GM19438 (cell line): ENCODE measurements around the gene SLC12A3.

Experiments used
- ATAC-seq: cut with Tn5 transposase; IDR thresholded peaks from one replicate; pipeline ENCODE4 v1.9.1; 2021; ENCODE audit warnings: low read depth; ENCODE audit not compliant: unreplicated experiment

Gene SLC12A3

DNA sequence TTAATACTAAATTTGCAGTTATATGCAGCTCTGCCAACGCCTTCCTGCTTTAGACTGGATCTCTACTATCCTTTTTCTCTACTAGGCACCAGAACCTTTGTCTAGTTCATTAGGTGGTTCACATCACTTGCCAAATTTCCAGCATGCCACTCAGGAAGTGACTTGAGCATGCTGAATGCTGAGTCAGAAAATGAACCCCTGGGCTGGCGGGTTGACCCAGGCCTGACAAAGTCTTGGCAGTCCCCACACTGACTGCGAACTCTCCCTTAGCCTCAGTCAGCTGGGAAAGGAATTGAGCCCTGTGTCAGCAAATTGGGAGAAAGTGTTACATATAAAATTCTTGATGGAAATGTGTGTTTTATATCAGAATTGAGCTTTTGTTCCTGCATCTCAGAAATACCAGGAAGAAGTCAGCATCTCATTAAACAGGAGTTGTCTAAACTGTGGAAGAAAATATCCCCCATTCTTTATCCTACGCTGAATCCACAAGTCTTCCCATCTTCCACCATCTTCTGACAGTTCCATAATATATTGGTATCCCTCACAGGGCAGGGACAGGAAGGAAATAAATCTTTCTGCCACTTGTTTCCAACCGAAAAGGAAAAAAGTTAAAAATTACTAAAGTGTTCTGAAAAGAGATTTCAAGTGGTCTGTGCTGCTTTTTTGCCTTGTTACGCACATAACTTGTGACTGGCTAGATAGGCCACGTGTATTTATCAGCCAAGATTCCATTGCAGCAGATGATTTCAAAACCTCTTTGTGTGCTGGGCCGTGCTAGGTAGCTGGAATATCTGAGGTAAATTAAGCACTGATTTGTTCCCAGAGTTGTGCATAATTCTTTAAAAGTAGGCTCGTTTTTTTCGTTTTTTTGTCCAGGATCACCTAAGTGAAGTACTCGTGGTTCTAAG is 16.7 kb upstream of the SLC12A3 start:
- ATAC-seq: no peak

DNA sequence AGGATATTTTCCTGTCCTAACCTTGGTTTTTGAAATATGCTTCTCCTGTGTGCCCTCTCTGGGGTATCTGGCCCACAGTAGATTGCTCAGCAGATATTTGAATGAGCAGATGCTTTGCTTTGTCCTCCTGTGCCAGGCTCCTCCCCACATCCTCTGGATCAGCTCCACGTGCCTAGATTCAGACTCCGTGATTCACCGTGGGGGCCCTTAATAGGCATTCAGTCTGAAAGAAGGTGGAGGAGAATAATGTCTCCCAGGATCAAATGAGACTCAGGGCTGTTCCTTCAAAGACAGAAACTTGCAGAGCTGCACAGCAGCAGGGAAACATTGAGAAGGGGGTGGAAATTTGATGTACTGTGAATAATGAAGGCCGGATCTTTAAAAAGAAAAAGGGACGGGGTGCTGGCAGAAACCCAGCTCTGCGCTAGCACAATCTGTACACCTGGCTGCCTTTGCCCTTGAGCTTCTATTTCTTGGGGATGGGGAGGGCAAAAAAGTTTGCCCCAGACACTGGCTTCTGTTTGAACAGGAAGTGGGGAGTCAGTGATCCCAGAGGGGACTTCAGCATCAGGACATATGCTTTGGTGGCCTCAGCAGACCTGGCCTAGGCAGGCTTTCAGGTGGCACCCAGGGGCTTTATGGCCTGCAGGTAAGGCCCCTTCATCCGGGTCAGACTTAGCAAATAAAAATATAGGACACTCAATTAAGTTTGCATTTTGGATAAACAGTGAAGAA is 15.9 kb upstream of the SLC12A3 start:
- no peak for ATAC-seq

DNA sequence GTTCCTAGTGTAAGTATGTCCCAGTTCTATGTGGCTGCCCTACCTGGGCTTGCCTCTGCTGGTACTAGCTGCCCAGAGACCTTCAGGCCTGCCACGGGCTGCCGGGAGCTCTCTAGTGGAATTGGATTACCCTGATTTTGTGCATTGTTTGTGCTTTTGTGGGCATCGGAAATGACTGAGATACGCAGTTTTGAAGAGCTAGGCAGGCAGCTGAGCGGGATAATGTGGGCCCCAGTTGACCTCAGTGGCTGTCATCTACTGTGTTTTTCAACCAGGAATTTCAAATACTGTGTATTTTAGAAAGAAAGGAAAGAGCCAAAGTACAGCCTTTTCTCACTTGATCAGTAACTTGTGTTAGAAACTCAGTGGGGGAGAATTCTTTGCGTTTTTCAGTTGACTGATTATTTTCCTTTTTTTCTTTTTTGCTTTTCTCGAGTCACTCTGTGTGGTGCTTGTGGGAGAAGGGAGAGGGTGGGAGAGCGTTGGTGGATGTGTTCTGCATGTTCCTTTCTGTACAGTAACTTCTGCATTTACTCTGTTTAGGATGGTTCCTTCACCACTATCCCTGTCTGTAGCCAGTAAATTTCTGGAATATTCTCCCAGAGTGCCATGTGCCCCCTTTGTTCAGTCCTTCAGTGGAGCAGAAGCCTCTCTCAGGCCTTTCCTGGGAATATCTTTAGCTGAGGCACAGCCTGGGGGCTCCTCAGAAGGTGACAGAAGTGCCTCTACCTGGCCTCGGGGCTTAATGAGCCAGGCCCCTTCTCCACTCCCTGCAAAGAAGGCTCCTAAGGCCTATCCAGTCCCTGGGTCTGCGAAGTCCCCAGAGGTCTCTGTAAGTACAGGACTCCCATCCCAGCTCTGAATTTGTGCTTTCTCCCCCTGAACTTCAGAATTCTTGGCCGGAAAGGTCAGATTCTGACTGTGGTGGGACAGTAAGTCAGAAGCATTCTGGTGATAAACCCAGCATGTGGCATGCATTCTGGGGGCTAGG is 15.0 kb upstream of the SLC12A3 start:
- ATAC-seq: no peak

DNA sequence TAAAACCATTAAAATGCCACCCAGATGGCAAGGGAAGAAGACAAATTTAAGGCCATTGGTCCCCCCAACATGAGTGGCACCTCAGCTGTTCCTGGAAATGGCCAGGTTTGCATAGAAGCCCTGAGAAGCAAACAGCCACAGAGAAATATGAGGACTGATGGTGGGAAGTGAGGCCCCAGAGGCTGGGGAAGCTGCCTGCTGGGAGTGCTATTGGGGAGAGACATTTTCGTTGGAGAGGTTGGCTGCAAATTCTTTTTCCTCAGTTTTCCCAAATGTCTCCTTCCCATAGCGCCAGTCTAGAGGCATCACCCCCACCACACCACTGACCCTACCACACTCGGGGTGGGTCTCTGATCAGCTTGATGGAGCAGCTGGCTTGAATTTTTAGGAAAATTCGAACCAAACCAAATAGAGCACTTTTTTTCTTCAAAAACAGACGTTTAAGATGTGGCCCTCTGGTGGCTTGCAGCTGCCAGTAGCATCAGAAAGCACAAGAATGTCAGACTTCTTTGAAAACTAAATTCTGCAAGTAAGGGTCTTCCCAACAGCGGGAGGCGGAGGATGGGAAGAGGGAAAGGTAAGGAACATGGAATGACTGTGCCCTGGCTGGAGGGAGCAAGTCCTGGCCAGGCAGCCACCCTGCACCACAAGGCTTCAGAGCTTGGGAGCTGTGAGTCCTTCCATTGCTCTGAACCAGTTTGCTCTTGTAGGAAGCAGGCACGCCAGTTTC is 13.2 kb upstream of the SLC12A3 start:
- no peak for ATAC-seq

DNA sequence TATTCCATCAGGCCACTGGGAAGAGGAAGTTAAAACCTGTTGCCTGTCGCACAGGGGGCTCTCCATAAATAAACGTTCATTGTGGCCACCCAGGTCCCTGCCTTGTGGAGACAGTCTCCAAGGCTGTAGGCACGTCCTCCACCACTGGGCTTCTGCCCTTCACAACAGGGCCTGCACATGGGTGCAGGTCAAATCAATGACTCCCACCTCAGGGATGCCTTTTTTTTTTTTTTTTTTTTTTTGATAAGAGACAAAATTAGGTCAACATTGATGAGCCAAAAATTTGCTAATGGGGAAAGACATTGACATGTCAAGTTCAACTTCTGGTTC is 12.6 kb upstream of the SLC12A3 start:
- ATAC-seq: no peak

DNA sequence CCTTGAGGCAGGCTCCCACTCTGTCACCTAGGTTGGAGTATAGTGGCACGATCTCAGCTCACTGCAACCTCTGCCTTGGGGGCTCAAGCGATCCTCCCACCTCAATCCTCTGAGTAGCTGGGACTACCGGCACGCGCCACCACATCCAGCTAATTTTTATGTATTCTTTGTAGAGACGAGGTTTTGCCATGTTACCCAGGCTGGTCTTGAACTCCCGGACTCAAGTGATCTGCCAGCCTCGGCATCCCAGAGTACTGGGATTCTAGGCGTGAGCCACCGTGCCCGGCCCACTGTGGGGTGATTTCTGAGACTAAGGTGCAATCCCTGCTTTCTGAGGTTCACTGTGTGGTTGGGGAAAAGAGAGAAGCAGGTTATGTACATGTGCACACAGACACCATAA is 12.0 kb upstream of the SLC12A3 start:
- no peak for ATAC-seq

DNA sequence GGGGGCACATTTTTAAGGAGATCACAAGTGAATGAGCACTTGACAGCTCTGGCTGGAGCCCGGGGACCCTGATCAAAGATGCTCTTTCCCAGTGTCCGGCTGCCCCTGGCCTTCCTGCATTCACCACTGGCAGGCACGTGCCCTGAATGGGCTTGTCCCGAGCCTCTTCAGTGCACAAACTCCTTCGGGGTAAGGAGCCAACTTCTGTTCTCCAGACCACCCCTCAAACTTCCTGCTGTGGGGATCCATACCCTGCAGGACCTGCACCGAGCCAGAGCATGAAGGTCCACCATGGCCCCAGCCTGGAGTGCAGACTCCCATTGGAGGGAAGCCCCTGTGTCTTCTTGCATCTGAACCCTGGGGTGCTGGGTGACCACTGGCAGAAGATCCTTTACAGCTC is 9.8 kb upstream of the SLC12A3 start:
- no peak for ATAC-seq

DNA sequence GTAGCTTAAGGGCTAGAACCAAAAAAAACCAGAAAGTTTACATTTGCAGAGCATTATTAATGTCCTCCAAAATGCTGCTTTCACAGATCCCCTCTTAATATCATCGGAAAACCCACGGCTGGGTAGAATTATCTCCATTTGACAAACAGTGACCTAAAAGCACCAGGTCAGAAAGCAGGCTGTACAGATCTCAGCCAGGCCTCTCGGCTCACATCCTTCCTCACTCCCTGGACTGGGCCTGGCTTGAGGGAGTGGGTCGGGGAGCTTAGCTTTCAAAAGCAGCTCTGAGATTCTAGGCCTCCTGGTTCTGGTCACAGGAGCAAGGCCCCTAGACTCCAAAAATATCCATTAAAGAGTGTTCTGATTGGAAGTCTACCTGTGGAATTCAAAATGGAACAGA is 9.1 kb upstream of the SLC12A3 start:
- no peak for ATAC-seq

DNA sequence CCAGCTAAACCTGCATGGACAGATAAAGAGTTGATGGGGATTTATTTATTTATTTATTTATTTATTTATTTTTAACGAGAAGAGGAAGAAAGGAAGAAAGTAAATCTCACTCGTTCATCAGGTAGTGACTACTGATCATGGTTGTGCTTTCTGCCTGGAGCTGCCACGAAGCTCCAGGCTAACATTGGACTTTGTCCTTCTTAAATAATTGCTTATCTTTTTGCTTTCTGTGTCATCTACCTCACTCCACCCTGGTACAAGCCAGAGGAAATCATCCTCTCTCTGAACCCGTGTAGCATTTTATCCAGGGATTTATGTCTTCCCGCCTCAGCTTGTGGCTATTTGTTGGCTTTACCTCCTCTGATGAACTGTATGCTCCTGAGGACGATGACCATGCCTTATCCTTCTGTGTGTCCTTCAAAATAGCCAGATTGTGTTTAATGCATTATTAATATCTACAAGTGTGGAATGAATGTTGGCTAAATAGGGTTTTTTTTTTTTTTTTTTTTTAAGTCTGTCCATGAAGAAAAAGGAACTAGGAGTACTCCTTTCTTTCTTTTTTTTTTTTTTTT is 8.0 kb upstream of the SLC12A3 start:
- no peak for ATAC-seq

DNA sequence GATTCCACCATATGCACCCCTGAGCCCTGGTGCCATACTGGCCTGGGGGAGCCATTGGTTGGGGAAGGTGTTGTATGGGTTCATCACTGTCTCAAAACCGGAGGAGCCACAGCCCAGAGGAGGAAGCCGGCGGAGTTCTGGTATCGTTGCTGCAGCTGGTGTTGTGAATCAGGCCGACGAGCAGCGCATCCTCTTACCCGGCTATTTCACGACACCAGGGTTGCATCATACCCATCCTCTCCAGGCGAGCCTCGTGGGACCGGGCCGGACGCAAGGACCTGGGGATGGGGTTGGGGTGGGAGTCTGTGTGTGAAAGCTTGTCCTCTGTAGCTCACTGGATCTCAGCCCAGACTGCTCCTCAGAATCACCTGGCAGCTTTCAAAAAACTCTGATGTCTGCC is 6.6 kb upstream of the SLC12A3 start:
- no peak for ATAC-seq

DNA sequence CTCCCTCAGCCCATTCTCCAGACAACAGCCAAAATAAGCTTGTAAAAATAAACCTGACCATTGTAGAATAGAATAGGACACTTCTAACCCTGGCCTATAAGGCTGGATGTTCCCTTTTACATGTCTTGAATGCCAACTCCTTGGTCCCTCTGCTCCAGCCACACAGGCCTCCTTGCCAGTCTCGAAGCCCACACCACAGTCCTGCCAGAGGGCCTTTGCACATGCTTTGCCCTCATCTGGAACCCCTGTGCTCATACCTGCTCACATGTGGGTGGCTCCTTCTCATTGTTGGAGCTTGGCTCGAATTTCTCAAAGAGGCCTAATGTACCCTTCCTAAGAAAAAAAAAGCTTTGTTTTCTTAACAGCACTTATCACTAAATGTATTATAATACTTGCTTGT is 5.4 kb upstream of the SLC12A3 start:
- ATAC-seq: no peak

DNA sequence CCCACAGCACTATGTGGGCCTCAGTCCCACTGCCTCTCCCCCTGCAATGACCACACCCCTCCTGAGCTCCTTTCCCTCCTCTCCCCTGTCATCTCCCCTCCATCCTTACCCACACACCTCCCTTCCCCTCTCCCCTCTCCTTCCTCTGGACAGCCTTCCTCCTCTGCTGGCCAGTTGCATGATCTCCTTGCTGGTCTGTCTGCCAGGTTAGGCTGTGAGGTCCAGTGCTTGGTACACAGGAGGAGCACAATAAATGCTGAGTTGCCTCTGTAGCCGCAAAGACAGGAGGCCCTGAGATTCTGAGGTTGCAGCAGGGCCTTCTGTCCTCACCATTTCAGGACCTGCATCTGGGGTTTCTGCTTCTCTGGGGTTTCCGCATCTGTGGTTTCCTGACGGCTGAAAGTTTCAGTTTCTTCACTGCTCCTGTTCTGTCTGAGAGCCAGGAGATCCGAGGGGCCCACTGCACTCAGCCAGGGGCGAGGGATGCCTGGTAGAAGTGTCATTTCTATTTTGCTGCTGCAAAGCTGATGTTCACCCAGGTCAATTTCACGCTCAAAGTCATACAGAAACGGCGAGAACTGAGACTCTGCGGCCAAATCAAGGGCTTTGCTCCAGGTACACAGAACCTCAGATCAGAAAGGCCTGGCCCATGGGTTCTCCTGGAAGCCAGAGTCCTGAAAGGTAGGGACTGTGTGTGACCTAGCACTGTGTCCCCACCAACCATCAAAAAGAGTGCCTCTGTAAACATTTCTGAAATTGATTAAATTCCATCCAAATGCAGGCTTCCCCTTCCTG is 4.6 kb upstream of the SLC12A3 start:
- ATAC-seq: peak; percentile 92

DNA sequence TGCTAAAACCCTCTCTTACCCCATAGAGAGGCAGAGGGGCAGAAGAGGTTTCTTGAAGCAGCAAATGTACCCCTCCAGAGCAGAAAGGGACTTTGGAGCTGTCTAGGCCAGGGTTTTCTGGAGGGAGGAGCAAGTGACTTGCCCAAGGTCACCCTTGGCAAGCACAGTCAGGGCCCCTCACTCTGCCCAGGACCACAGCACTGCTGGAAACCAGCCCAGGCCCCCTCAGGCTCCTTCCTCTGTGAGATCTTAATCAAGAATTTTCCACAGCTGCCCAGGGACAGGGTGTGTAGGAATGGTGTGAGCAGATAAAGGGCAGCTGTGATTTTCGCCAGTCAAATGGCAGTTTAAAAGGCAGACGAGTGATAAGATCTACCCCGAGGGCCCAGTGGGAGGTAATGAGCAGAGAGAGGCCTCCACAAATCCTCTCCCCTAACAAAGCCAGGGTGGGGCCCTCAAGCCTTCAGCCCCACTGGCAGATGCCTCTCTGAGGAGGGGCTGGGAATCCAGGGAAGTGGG is 3.9 kb upstream of the SLC12A3 start:
- ATAC-seq: no peak

DNA sequence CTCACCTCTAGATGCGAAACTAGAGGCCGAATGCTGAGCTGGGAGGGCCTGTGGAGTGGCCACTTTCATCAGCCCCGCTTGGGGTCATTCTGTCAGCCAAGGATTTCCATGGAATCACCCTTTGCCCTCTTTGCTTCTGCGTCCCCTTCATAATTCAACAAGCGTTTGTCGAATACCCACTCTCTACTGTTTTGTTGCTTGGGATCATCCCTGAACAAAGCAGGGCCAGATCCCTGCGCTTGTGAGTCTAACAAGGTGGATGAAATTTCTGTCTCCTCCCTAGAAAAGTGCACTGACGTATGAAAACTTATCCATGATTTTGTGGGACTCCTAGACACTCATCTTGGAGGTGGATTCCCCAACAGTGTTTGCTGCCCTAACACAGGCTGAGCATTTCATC is 3.3 kb upstream of the SLC12A3 start:
- ATAC-seq: no peak

DNA sequence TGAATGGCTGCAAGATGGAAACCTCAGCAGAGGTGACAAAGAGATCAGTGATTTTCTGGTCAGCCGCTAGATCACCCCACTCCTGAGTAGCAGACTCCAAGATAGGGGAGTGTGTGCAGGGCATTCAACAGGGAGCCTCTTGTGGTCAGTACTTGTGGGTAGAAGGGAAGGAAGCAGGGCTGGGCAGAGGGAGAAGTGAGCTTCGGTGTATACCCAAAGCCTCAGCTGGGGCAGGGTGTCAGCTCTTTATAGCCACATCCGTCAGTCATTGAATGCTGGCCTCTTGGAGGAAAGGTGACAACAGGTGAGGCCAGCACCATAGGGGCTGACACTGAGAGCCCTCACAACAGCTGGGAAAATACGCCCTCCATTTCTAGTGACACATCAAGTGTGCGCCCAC is 2.2 kb upstream of the SLC12A3 start:
- ATAC-seq: no peak

DNA sequence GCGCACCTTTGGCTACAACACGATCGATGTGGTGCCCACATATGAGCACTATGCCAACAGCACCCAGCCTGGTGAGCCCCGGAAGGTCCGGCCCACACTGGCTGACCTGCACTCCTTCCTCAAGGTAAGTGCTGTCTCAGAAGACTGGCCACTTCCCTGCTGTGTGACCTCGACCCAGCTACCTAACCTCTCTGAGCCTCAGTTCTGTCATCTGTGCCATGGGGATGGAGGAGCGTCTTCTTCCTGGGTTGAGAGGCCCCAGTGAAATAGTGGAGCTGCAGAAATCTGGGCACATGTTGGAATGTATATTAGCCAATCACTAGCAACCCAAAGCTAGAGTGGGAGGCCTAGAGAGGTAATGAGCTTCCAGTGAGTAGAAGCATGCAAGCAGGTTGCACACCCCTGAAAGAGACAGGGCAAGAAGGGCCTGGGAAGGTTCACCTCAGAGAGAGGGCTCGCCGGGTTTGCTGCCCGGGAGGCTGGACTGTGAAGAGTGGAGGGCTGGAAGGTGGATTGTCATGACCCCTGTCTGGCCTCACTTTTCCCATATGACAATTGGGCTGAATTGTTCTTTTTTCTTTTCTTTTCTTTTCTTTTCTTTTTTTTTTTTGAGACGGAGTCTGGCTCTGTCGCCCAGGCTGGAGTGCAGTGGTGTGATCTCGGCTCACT is 521 bp downstream of the SLC12A3 start:
- ATAC-seq: no peak

DNA sequence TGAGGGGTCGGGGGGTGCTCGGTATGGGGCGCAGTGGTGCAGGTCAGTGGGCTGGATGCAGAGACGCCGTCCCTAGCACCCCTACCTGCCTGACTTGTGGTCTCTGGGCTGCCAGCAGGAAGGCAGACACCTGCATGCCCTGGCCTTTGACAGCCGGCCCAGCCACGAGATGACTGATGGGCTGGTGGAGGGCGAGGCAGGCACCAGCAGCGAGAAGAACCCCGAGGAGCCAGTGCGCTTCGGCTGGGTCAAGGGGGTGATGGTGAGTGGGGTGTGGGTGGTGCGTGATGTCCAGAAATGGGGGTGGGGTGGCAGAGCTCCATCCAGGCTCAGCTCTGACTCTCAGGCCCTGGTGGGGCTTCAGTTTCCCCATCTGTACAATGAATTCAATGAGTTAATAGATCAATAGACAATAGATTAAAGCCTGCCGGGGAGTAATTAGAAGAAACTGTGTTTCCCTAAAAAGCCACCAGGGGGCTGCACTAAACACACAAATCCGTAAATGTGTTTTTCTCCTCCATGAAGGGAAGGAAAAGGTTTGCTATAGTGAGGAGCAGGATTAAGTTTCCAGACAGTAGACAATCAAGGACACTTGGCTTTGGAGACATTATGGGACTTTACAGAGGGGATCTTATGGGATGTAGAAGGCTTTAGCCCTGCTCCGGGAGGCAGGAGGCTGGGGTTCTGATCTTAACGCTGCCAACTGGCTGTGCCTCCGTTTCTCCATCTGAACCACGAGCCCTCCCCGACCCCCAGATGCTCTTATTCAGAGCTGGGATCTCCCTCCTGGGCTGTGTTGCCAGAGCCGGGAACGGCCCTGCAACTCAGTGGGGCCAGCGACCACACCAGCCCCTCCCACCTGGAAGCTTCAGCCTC is 2.2 kb downstream of the SLC12A3 start:
- ATAC-seq: no peak
